Stimulated activated naive CD4-positive, alpha-beta T cell treated with Interleukin-2 at 50 U/mL for 16 hours (primary cell): ENCODE measurements around the gene GSDMA.

ENCODE experiments used
- DNase-seq: peaks from one replicate; lab custom pipeline; 2025; lab: John Stamatoyannopoulos, UW

The GSDMA gene

GRCh38 chr17:40022497-40022896 lies 59.7 kb downstream of the GSDMA start:
- DNase-seq = no peak

- no peak for DNase-seq
Observed at GRCh38 chr17:40022961-40023541, 60.2 kb downstream of the GSDMA start.

- DNase-seq = no peak
Observed at GRCh38 chr17:40023590-40024292, 60.9 kb downstream of the GSDMA start.

DNA sequence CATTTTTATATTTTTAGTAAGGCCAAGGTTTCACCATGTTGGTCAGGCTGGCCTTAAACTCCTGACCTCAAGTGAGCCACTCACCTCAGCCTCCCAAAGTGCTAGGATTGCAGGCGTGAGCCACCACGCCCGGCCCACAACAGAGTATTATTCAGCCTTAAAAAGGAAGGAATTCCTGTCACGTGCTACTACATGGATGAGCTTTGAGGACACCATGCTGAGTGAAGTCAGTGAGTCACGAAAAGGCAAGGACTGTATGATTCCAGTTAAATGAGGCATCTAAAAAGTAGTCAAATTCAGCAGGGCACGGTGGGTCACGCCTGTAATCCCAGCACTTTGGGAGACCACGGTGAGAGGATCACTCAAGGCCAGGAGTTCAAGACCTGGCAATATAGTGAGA lies 62.1 kb downstream of the GSDMA start:
- DNase-seq = no peak

GRCh38 chr17:40025559-40025958 lies 62.8 kb downstream of the GSDMA start:
- no peak for DNase-seq

DNA sequence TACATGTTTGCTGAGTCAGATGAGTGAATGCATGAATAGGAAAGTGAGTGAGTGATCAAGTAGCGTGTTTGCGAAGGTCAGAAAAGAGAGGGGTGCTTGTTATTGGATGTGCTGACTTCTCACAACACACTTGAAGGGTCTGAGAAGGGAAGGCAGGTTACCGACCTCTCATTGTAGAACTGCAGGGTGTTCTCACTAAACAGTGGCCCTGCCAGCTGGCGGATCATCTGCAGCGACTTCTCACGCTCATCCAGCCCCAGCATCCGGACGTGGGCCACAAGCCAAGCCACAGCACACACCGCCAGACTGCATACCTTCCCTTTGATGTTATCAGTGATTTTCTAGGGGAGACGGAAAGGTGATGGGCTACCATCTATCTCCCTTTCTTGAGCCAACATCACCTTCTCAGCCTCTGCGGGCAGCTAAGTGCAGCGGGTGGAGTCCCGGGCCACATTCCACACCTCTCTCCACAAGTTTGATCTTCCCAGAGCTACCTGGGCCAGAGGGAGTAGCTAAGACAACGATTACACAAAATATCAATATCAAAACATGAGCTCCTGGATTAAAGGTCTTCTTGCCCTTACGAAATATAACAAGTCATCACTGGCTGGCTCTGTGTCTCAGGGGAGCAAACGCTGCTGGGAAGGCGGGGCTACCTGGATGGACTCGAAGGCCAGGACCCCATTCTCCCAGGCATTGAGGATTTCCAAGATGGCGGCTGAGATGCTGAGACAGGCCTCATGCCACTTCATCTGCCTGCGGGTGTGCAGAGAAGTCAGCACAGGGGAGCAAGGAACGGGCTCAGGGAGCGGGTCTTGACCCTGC lies 63.4 kb downstream of the GSDMA start:
- peak; percentile 27 for DNase-seq

- DNase-seq = peak; percentile 74
Observed at GRCh38 chr17:40026816-40027613, 64.2 kb downstream of the GSDMA start.
